PFSK-1 (cell line): Measurements from ENCODE around the gene PBX4.

ENCODE experiments used
- FOXP2 ChIP-seq: optimal IDR thresholded peaks from 2 replicates; pipeline ENCODE3; 2011; ENCODE audit warnings: borderline replicate concordance, control low read depth, inconsistent platforms; ENCODE audit not compliant: insufficient read depth; ENCODE audit errors: extremely low read length, extremely low read depth
- POLR2AphosphoS5 ChIP-seq: IDR thresholded peaks from 2 replicates; pipeline ENCODE4 v1.6.1; 2012; ENCODE audit warnings: low read depth, mild to moderate bottlenecking, control low read depth, low read length, moderate library complexity
- SIN3A ChIP-seq: IDR thresholded peaks from 2 replicates; pipeline ENCODE4 v1.6.1; 2012; ENCODE audit warnings: mild to moderate bottlenecking, low read length, moderate library complexity, borderline replicate concordance; ENCODE audit not compliant: insufficient read depth
- TAF1 ChIP-seq: IDR thresholded peaks from 2 replicates; pipeline ENCODE4 v1.6.1; 2012; ENCODE audit warnings: low read length, control low read depth, borderline replicate concordance; ENCODE audit not compliant: insufficient read depth
- TF ChIP-seq, protein P1 (sequence below), 2 experiments: IDR thresholded peaks; 2 replicates each; pipeline versions ENCODE4 v1.6.1 to v1.8.0; 2011 to 2012; ENCODE audit warnings: low read depth in 2 of 2, low read length in 2 of 2, control low read depth in 1 of 2, inconsistent platforms in 1 of 2, mild to moderate bottlenecking in 1 of 2, moderate library complexity in 1 of 2; ENCODE audit not compliant: insufficient read depth in 1 of 2

GRCh38 chr19:19597809-19598306, 20.6 kb downstream of the PBX4 start:
- no peak for TF ChIP-seq SIN3A
- no peak for TF ChIP-seq POLR2AphosphoS5
- TF ChIP-seq, protein P1, sequence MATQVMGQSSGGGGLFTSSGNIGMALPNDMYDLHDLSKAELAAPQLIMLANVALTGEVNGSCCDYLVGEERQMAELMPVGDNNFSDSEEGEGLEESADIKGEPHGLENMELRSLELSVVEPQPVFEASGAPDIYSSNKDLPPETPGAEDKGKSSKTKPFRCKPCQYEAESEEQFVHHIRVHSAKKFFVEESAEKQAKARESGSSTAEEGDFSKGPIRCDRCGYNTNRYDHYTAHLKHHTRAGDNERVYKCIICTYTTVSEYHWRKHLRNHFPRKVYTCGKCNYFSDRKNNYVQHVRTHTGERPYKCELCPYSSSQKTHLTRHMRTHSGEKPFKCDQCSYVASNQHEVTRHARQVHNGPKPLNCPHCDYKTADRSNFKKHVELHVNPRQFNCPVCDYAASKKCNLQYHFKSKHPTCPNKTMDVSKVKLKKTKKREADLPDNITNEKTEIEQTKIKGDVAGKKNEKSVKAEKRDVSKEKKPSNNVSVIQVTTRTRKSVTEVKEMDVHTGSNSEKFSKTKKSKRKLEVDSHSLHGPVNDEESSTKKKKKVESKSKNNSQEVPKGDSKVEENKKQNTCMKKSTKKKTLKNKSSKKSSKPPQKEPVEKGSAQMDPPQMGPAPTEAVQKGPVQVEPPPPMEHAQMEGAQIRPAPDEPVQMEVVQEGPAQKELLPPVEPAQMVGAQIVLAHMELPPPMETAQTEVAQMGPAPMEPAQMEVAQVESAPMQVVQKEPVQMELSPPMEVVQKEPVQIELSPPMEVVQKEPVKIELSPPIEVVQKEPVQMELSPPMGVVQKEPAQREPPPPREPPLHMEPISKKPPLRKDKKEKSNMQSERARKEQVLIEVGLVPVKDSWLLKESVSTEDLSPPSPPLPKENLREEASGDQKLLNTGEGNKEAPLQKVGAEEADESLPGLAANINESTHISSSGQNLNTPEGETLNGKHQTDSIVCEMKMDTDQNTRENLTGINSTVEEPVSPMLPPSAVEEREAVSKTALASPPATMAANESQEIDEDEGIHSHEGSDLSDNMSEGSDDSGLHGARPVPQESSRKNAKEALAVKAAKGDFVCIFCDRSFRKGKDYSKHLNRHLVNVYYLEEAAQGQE (IDR thresholded peaks at IDR 0.05; ENCODE audit: insufficient read depth in 1 of 2, low read depth in 2 of 2, low read length in 2 of 2), result no peak
- no peak for TF ChIP-seq TAF1
- TF ChIP-seq FOXP2, result no peak
